ENCODE data around the gene SERF2.
"Not testable (repeated sequence)": the region's sequence is repeated elsewhere in the genome, so short reads cannot be mapped to it uniquely, and the experiment has no call there.

Gene SERF2

GRCh38 chr15:43791993-43792760 lies at the start of gene SERF2:
Gene SERF2, plus strand, starts transcription at chr15:43792320. Its CDS starts 57 bp downstream, at chr15:43792377.
- peak; percentile 97 to 99 for DNase-seq

DNA sequence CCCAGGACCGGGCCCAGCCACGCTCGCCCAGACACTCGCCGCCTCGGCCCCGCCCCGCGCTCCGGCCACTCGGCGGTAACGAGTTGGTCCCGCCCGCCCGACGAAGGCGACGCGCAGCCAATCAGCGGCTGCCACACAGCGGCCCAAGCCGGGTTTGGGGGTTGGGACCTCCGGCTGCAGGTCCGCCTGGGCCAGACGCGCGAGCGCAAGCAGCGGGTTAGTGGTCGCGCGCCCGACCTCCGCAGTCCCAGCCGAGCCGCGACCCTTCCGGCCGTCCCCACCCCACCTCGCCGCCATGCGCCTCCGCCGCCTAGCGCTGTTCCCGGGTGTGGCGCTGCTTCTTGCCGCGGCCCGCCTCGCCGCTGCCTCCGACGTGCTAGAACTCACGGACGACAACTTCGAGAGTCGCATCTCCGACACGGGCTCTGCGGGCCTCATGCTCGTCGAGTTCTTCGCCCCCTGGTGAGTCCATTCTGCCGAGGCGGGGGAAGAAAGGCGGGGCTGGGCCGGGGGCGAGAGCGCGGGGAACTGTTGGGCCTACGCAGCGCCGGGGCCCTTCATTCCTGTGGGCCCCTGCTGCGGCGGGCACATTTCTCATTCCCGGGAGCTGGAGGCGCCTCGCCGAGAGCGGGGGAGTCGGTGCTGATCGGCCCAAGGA lies 45.7 kb upstream of the SERF2 start, which contains the start of gene PDIA3:
Gene PDIA3, plus strand, starts transcription at position 194 of the 658 bp plus-strand sequence. Its CDS starts 102 bp downstream, at position 296.
- peak; percentile 58 to 92 for DNase-seq

GRCh38 chr15:43746903-43747309 lies 45.2 kb upstream of the SERF2 start:
- not testable (repeated sequence) for DNase-seq

DNA sequence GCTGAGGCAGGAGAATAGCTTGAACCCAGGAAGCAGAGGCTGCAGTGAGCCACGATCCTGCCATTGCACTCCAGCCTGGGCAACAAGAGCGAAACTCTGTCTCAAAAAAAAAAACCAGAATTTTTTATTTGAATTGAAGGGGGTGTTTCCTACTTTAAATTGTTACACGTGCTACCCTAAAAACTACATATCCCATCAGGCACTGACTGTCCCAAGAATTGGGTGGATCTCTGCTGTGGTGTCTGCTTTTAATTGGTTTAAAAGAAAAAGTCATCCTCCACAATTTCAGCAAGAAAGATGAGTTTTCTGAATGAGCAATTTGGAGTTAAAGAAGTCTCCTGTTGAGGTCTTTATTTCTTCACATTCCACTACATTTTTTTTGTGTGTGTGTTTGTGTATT lies 43.7 kb upstream of the SERF2 start:
- no peak for DNase-seq

- no peak for DNase-seq
Observed at GRCh38 chr15:43749690-43750345, 42.3 kb upstream of the SERF2 start.

GRCh38 chr15:43751885-43752284 lies 40.2 kb upstream of the SERF2 start:
- no peak for DNase-seq

- DNase-seq = no peak
Observed at GRCh38 chr15:43762824-43763223, 29.3 kb upstream of the SERF2 start.

GRCh38 chr15:43763819-43764446 lies 28.2 kb upstream of the SERF2 start:
- DNase-seq = no peak

- DNase-seq = peak; percentile 36 to 46
Observed at GRCh38 chr15:43769584-43770228, 22.4 kb upstream of the SERF2 start.

GRCh38 chr15:43771816-43772215 lies 20.3 kb upstream of the SERF2 start:
- no peak for DNase-seq

GRCh38 chr15:43772624-43773023 lies 19.5 kb upstream of the SERF2 start:
- no peak for DNase-seq

- DNase-seq = no peak
Observed at GRCh38 chr15:43774062-43774461, 18.1 kb upstream of the SERF2 start.

DNA sequence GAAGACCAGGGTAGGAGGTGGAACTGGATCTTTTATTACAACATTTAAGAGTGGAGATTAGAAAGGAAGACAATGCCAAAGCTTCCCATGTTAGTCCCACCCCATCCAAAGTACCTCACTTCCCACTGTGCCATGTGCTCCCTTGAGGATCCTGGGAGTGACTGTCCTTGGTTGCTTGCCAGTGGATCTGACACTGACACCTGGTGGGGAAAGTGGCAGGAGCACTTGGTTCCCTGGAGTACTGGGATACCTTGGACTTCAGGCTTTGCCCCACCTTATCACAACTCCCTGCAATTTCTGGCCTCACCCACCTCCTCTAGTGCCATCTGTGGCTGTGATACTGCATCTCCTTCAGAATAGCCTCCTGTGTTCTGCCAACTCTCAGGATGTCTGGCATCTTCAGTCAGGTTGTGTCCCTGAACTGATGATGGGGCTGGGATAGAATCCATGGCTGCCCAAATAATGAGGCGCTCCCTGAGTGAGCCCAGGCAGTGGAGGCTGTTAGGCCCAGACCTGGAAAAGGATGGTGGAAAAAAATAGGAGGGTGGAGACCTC lies 16.6 kb upstream of the SERF2 start:
- DNase-seq = peak in 1 of 2 experiments; percentile 40

- DNase-seq = no peak
Observed at GRCh38 chr15:43776101-43776717, 15.9 kb upstream of the SERF2 start.

GRCh38 chr15:43776718-43777266 lies 15.3 kb upstream of the SERF2 start, which contains the start of gene ELL3:
Gene ELL3, minus strand, starts transcription at chr15:43776966. Its CDS starts 65 bp downstream, at chr15:43776901.
- no peak for DNase-seq

GRCh38 chr15:43777267-43777914 lies 14.7 kb upstream of the SERF2 start:
- DNase-seq = no peak

DNA sequence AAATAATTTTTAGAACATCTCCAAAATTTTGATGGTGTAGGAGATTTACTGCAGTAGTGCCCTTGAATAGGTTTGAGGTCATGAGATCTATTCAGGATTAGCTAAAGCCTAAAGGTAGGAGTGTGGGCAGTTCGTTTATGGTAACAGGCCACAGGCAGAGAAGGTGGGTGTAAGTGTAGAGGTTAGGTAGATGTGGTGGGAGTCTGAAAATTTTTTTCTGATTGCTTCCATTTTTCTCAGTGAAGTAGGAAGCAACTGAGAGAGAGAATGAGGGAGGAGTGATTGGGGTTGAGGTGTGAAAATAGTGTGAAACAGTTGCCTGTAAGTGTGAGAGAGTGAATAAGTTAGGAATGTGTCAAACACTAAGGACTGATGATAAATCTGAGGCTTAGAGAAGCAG lies 13.1 kb upstream of the SERF2 start:
- DNase-seq = no peak

DNA sequence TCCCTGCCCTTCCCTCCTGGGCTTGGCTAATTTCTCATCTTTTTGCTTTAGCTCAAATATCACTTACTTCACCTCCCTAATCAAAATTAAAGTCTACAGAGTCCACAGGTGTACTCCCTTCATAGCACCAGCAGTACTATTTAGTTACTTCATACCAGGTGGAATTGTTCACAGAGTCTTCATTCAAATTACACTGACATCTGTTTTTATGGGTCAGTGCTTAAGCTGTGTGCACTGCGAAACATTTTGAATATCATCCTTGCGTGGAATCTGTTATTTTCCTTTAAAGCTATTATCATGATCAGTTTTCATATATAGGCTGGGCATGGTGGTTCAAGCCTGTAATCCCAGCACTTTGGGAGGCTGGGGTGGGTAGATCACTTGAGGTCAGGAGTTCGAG lies 2.7 kb upstream of the SERF2 start:
- no peak for DNase-seq

DNA sequence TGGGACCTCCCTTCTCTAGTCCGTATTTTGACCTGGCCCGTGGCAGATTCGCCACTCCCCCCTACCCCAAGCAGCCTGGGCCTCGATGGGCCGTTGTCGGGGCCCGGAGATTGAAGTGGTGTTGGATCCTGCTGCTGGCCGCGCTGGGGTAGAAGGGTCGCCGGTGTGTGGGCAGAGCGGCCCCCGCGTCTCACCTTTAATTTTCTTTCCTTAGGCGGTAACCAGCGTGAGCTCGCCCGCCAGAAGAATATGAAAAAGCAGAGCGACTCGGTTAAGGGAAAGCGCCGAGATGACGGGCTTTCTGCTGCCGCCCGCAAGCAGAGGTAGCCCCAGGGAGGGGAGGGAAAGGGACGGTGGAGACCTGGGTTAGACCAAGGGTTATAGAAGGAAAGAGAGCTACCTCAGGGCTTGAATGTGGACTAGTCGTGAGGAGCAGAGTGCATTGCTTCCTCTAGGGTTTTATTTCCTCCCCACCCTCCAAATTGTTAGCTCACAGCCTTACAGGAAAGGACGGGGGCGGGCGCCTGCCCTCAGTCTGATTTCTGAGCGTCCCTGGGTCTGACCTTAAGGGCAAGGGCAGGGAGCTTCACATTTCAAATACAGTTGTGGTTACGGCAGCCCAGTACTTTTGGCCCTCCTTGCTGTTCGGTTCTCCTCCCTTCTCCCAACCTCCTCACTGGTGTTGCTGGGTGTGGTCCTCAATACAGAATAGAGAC lies 799 bp downstream of the SERF2 start:
- no peak for DNase-seq

- no peak for DNase-seq
Observed at GRCh38 chr15:43793647-43794046, 1.5 kb downstream of the SERF2 start.
